Activated naive CD8-positive, alpha-beta T cell (primary cell): ENCODE results near the gene ZNF275.
"Not testable (repeated sequence)": the region's sequence is repeated elsewhere in the genome, so short reads cannot be mapped to it uniquely, and the experiment has no call there.

Experiments
- H3K27ac Mint-ChIP-seq: one replicate; pipeline ENCODE4 v1.8.0; 2021; ENCODE audit warnings: mixed read lengths
- H3K27me3 Mint-ChIP-seq: one replicate; pipeline ENCODE4 v1.8.0; 2021; ENCODE audit warnings: mixed read lengths
- H3K36me3 Mint-ChIP-seq: one replicate; pipeline ENCODE4 v1.8.0; 2021; ENCODE audit warnings: mixed read lengths
- H3K4me1 Mint-ChIP-seq: one replicate; pipeline ENCODE4 v1.8.0; 2021; ENCODE audit warnings: low read depth, mixed read lengths
- H3K4me3 Mint-ChIP-seq: one replicate; pipeline ENCODE4 v1.8.0; 2021; ENCODE audit warnings: mild to moderate bottlenecking, mixed read lengths
- H3K9me3 Mint-ChIP-seq: one replicate; pipeline ENCODE4 v1.8.0; 2021; ENCODE audit warnings: low read depth, mixed read lengths

Gene ZNF275

DNA sequence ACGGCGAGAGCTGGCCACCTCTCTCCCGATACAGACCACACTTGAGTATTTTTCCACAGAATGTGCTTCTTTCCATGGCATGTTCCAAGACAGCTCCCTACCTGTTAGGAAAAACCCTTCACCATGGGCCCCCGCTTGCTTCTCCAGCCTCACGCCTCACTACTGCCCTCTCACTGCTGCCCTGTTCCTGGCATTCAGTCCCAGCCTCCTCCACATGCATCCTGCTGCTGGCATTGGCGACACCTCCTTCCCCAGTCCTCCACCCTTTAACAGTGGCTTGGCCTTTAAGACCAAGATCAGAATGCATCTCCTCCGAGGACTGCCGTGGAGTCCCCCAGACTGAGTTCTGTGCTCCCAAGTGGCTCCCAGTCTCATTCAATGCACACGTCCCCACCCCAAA is 23.1 kb upstream of the ZNF275 start:
- no peaks in the 10 kb centered on the region for H3K4me1 Mint-ChIP-seq
- no peaks in the 10 kb centered on the region for H3K9me3 Mint-ChIP-seq
- H3K27ac Mint-ChIP-seq: no peak overlapping the region
- no peak overlapping the region for H3K4me3 Mint-ChIP-seq
- H3K36me3 Mint-ChIP-seq: no peaks in the 10 kb centered on the region
- H3K27me3 Mint-ChIP-seq: no peaks in the 10 kb centered on the region

DNA sequence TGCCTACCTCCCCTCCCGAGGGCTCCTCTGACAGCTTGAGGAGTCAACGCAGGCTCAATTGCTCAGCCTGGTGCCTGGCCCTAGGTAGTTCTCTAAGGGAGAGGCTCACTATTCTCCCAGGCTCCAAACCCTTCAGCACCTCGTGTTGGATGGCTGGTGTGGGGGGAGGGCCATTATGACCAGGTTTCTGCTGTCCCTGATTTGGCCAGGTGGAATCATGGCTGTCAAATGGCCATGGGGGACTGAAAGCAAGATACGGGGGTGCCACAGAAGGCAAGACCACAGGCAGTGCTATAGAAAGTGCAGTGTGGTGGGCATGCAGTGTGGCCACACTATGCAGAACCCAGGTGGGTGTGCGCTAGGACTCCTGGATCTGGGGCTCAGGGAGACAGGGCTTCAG is 21.9 kb upstream of the ZNF275 start:
- H3K4me1 Mint-ChIP-seq: no peaks in the 10 kb centered on the region
- no peaks in the 10 kb centered on the region for H3K36me3 Mint-ChIP-seq
- no peaks in the 10 kb centered on the region for H3K27me3 Mint-ChIP-seq
- no peak overlapping the region for H3K4me3 Mint-ChIP-seq
- H3K9me3 Mint-ChIP-seq: no peaks in the 10 kb centered on the region
- H3K27ac Mint-ChIP-seq: no peak overlapping the region

DNA sequence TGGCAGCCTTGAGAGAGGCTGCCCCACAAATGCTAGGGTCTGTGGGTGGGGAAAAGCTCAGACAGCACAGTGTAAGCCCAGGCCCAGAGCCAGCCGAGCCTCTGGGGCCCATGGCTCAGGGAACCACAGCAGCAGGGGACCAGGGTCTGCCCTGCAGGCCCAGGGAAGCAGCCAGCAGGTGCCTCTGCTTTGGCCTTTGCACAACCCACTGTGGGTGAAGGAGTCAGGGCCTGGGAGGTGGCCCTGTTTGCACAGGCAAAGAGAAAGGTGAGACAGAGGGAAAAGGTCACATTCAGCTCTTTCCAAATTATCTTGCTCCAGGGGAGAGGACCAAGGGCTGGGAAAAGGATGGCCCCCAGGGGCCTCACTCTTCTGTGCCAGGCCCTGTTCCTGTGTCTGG is 21.1 kb upstream of the ZNF275 start:
- H3K9me3 Mint-ChIP-seq: no peaks in the 10 kb centered on the region
- H3K27me3 Mint-ChIP-seq: no peaks in the 10 kb centered on the region
- H3K4me1 Mint-ChIP-seq: no peaks in the 10 kb centered on the region
- no peak overlapping the region for H3K27ac Mint-ChIP-seq
- no peak overlapping the region for H3K4me3 Mint-ChIP-seq
- H3K36me3 Mint-ChIP-seq: no peaks in the 10 kb centered on the region

DNA sequence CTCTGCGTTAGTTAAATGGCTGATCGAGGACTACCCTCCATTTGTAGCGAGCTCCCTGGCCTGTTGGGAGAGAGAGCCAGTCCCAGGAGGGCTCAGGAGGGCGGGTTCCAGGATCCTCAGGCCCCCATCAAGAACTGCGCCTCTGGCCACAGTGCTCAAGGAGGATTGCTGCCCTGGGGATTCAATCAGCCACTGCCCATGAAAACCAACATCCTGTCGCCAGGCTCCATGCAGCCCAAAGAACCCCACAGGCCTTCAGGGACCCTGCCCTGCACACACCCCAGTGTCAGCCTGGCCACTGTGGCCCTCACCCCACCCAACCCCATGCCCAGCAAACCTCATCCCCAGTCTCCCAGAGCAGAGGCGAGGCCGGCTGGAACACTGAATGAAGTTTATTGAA is 16.6 kb upstream of the ZNF275 start:
- Mint-ChIP-seq H3K27ac (no peak overlapping the region), H3K9me3 (no peaks in the 10 kb centered on the region), H3K4me1 (no peaks in the 10 kb centered on the region), H3K27me3 (no peaks in the 10 kb centered on the region), H3K36me3 (no peaks in the 10 kb centered on the region), H3K4me3 (no peak overlapping the region)

DNA sequence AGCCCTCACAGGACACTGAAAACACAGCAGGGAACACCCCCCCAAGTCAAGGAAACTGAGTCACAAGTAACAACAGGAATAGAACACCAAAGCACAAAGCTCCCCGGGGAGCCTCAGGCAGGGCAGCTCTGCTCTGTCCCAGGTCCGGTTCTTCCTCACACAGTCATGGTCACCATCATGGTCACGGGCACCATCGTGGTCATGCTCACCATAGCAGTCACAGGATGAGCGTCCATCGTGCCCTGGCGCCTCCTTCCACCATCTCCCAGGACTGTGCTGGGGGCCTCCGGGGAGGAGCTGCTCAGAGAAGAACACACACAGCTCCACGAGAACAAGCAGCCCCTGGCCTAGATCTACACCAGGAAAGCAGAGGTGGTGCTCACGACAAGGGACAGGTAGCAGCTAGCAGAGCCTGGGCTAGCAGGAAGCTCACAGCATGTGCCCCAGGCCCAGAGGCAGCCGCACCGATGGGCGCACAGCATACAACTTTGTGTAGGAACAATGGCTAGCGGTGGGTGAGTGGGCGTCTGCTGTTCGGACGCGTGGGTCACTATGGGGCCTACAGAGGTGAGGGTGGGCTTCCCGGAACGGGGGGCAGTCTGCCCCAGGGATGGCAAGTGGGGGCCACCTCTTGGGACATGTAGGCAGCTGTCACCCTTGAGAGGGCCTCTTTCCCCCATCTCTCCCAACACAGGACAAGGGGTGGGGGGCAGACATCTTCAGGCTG is 15.8 kb upstream of the ZNF275 start:
- no peaks in the 10 kb centered on the region for H3K27me3 Mint-ChIP-seq
- H3K4me1 Mint-ChIP-seq: no peaks in the 10 kb centered on the region
- H3K36me3 Mint-ChIP-seq: no peaks in the 10 kb centered on the region
- no peaks in the 10 kb centered on the region for H3K9me3 Mint-ChIP-seq
- no peak overlapping the region for H3K27ac Mint-ChIP-seq
- no peak overlapping the region for H3K4me3 Mint-ChIP-seq

DNA sequence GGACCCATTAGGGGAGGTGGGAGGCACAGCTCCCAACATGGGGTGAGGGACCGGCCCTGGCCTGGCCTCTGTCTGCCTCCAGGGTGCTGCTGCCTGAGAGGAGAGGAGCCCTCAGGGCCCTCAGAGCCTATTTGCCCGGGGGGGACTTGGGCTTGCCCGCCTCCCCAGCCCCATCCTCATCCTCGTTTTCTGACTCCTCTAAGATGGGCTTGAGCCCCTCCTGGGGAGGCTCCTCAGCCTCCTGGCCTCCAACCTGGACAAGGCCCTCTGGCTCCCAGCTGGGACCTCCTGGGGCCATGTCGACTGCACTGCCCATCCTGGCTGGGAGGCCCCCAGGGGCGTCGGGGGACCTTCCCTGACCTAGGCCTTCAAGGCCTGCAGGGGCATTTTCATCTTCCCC is 15.1 kb upstream of the ZNF275 start:
- no peaks in the 10 kb centered on the region for H3K9me3 Mint-ChIP-seq
- no peak overlapping the region for H3K27ac Mint-ChIP-seq
- peaks cover 1% of the 10 kb centered on the region for H3K27me3 Mint-ChIP-seq
- no peak overlapping the region for H3K4me3 Mint-ChIP-seq
- peaks cover 3% of the 10 kb centered on the region for H3K4me1 Mint-ChIP-seq
- no peaks in the 10 kb centered on the region for H3K36me3 Mint-ChIP-seq

DNA sequence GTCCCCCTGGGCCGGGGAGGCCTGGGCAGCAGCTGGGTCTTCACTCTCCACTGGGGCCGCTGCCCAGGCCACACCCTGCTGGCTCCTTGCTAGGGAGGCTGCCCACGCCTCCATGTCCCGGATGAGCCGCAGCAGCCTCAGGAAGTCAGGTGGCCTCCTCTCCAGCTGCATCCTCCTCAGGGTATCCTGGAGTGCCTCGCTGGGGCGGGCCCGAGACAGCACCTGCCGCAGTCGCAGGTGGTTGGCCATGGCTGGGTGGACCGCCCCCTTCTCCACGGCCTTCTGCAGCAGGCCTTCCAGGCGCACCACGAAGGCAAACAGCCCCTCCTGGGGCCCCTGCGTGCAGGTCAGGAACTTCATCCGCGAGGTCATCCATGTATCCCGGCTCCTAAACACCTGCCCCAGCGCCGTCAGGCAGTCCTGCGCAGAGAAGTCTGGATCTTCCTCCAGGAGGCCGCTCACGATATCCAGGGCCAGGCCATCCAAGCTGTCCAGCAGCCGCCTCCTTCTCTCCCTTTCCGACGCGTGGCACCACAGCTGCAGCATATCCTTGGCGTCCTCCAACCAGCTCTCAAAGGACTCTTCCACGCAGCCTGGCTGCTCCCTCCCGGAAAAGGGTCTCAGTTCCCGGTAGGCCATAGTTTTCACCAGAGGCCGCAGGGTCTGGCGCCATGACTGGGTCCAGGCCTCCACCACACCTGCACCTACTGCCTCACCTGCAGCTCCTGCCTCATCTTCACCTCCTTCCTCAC is 14.5 kb upstream of the ZNF275 start:
- Mint-ChIP-seq H3K4me1 (peaks cover 9% of the 10 kb centered on the region), H3K36me3 (no peaks in the 10 kb centered on the region), H3K27me3 (peaks cover 1% of the 10 kb centered on the region), H3K4me3 (no peak overlapping the region), H3K27ac (no peak overlapping the region), H3K9me3 (no peaks in the 10 kb centered on the region)

DNA sequence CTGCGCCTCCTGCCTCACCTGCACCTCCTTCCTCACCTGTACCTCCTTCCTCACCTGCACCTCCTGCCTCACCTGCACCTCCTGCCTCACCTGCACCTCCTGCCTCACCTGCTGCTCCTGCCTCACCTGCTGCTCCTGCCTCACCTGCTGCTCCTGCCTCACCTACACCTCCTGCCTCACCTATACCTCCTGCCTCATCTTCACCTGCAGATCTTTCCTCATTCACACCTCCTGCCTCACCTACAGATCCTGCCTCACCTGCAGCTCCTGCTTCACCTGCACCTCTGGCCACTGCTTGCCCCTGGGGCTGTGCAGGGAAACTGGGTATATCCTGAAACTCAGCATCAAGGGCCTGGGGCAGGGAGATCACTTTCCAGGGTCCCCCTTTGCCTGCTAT is 13.9 kb upstream of the ZNF275 start:
- H3K4me3 Mint-ChIP-seq, H3K27ac Mint-ChIP-seq, H3K9me3 Mint-ChIP-seq, H3K27me3 Mint-ChIP-seq, H3K36me3 Mint-ChIP-seq: not testable (repeated sequence)
- H3K4me1 Mint-ChIP-seq: peaks cover 10% of the 10 kb centered on the region

DNA sequence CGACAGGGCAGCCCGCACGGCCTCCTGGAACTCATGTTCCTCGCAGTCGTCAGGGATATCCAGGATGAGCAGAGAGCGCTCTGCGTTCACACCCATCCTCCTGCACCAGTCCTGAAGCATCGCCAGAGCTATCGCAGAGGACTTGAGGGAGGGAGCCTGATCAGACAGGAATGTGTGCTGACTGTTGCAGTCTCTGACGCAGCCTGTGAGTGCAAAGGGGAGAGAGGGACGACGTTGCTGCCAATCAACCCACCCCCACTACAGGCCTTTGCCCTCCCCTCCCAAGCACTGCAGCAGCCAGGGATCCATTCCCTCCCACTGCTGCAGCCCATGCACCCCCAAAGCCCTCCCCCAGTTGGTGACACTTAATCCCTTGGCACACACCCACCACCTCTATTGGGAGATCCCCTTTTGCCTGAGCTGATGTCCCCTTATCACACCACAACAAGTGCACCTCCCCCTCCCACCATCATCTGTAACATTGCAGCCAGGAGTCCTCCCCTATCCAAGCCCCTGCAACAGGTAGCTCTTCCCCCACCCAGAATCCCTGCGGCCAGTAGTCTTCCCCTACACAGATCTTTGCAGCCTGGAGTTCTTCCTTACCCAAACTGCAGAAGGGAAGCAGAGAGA is 13.3 kb upstream of the ZNF275 start:
- H3K9me3 Mint-ChIP-seq: no peaks in the 10 kb centered on the region
- peaks cover 1% of the 10 kb centered on the region for H3K27me3 Mint-ChIP-seq
- no peak overlapping the region for H3K27ac Mint-ChIP-seq
- H3K4me3 Mint-ChIP-seq: no peak overlapping the region
- H3K4me1 Mint-ChIP-seq: peaks cover 10% of the 10 kb centered on the region
- no peaks in the 10 kb centered on the region for H3K36me3 Mint-ChIP-seq

DNA sequence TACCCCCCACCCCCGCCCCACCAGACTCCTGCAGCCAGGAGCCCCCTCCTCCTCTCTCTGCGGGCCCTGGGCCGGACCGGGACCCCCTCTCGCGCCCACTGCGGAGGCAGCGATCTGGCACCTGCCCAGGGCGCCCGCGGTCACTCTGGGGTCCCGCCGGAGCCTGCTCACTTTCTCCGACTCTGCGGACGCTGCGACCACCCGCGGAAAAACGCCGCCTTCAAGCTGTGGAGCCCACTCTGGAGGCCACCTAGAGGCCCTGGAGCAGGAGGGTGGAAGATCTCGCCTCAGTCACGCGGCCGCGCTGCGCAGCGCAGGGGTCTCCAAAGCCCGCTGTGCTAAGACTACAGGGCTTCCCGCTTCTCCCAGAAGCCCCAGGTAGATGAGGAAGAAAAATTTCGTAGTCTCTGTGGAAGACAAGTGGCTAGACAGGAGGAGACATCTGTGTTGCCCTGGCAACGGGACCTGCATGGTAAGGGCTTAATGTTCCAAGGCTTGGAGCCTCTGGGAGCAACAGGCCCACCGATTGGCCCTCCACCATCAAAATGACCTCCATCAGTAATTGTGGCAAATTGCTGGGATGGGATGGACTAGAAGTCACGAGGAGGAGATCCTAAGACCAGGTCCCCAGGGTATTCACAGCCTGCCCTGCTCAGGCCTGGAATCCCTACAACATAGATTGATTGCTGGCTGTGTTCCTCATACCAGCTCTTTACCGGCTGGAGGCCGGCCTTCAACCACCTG is 12.4 kb upstream of the ZNF275 start, which contains the start of gene PNMA6F:
PNMA6F (minus strand) TSS at position 387 of the 744 bp plus-strand sequence. CDS start 1,093 bp downstream, outside the sequence.
- H3K27me3 Mint-ChIP-seq: peaks cover 1% of the 10 kb centered on the region
- H3K27ac Mint-ChIP-seq: no peak within 1 kb of the TSS
- H3K9me3 Mint-ChIP-seq: no peaks in the 10 kb centered on the region
- H3K36me3 Mint-ChIP-seq: no peaks in the 10 kb centered on the region
- H3K4me1 Mint-ChIP-seq: peaks cover 10% of the 10 kb centered on the region
- no peak within 1 kb of the TSS for H3K4me3 Mint-ChIP-seq

DNA sequence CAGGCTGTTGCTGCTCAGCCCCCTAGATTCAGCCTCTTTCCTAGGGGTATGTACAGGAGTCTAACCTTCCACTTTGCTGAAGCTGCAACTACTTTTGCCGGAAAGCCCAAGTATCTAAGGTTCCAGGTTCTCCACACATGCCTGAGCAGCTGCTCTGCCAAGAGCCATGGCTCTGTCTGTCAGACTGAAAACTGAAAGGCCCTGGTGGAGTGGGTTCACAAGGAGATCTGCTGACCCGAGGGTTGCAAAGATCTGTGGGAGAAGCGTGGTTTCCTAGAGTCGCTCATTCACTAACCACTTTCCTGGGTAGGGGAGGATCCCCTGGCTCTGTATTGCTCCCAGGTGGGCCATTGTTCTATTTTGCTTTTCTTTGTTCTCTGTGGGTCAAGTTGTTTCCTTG is 6.4 kb upstream of the ZNF275 start:
- Mint-ChIP-seq H3K36me3 (no peaks in the 10 kb centered on the region), H3K4me1 (peaks cover 10% of the 10 kb centered on the region), H3K9me3 (no peaks in the 10 kb centered on the region), H3K27ac (no peak overlapping the region), H3K27me3 (peaks cover 1% of the 10 kb centered on the region), H3K4me3 (no peak overlapping the region)

DNA sequence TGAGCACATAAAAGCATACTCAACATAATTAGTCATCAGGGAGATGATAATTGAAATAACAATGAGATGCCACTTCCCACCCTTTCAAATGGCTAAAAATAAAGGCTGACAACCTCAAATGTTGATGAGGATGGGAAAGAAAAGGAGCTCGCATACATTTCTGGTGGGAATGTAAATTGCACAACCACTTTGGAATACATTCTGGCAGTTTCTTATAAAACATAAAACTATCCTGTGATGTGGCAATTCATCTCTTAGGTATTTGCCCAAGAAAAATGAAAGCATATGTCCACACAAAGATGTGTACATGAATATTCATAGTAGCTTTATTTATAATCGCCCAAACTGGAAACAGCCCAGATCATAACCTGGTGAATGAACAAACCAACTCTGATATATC is 687 bp upstream of the ZNF275 start:
- H3K4me3 Mint-ChIP-seq: peak overlapping the region; percentile 86
- no peaks in the 10 kb centered on the region for H3K27me3 Mint-ChIP-seq
- H3K36me3 Mint-ChIP-seq: no peaks in the 10 kb centered on the region
- peak overlapping the region; percentile 85 for H3K27ac Mint-ChIP-seq
- no peaks in the 10 kb centered on the region for H3K9me3 Mint-ChIP-seq
- H3K4me1 Mint-ChIP-seq: peaks cover 35% of the 10 kb centered on the region

DNA sequence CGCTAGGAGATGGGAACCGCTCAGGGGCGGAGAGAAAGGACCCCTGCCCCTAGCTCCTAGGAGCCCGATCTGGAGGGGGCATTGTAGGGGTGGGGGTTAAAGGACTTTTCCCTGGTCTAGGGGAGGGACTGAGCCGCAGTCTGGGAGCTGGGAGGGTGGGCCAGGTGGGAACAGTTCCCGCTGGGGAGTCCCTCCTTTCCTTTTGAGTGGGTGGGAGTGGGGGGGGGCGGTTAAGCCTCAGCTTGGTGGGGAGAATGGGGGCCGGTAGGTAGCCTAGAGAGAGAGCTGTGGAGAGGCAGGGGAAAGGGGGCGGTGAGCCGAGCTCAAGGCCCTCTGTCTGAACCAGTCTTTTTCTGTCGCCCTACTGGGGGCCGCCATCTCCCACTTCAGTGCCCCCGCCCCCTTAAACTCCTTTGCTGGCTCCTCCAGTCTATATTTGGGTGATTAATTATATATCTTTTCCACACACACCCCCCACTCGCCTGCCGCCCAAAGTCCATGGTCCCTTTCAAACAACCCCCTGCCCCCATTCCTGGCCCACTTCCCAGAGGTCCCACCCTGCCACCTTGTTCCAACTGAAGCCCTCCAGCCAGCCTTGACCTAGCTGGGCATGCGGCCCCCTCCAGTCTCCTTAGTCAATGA is 822 bp downstream of the ZNF275 start:
- peak overlapping the region; percentile 83 for H3K4me3 Mint-ChIP-seq
- no peaks in the 10 kb centered on the region for H3K27me3 Mint-ChIP-seq
- H3K4me1 Mint-ChIP-seq: peaks cover 47% of the 10 kb centered on the region
- H3K27ac Mint-ChIP-seq: peak overlapping the region; percentile 85
- peaks cover 3% of the 10 kb centered on the region for H3K36me3 Mint-ChIP-seq
- no peaks in the 10 kb centered on the region for H3K9me3 Mint-ChIP-seq

DNA sequence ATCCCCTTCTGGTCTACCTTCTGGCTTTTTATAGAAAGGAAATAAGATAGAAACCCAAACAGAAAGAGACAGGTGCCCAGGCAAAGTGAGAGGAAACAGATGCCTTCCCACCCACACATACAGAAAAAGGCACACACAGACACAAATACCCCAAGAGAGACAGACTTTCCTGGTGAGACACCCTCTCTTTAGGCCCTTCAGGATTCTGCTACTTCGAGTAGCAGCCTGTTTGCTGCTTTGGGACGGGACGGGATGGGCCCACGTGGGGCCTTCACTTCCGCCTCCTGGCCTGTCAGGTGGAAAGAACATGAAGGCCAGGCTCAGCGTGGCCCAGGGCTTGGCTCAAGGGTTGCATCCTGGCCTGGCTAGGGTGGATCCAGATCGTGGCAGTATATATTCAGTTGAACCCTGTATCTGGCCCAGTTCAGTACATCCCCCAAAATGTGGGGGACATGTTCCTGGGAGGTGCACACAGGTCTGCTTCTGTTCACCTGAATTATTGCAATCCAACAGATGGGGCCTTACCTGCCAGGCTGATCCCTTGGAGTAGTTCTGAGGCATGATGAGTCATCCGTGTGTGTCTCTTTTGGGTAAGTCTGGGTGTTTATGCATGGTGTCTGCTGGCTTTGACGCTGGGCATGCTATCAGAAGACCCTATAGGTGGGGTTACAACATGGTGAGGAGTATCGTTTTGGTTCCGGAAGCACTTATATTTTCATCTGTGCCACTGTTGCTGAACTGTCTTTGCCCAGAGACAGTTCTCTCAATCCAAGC is 2.4 kb downstream of the ZNF275 start:
- H3K4me3 Mint-ChIP-seq: peak overlapping the region; percentile 83
- peaks cover 60% of the 10 kb centered on the region for H3K4me1 Mint-ChIP-seq
- H3K9me3 Mint-ChIP-seq: peaks cover 8% of the 10 kb centered on the region
- peaks cover 11% of the 10 kb centered on the region for H3K36me3 Mint-ChIP-seq
- peak overlapping the region; percentile 85 for H3K27ac Mint-ChIP-seq
- H3K27me3 Mint-ChIP-seq: no peaks in the 10 kb centered on the region
